Loucy (cell line): ENCODE measurements around the gene NMT2.

Source experiments
- CTCF ChIP-seq: fragments of 200-600 bp; sonication (generic); conservative IDR thresholded peaks from 2 replicates; pipeline ENCODE4 v1.5.1; 2014; ENCODE audit warnings: mild to moderate bottlenecking, antibody characterized with exemption, low read length
- EZH2phosphoT487 ChIP-seq: fragments of 200-600 bp; IDR thresholded peaks from 2 replicates; pipeline ENCODE4 v1.6.1; 2018; ENCODE audit warnings: antibody characterized with exemption, mild to moderate bottlenecking, moderate library complexity, borderline replicate concordance

- TF ChIP-seq CTCF: no peak
- no peak for TF ChIP-seq EZH2phosphoT487
Observed at GRCh38 chr10:15060638-15061037, 107.9 kb downstream of the NMT2 start.
